OCI-M2 (cell line): ENCODE data around the gene FCGBP.
"Not testable (repeated sequence)": the region's sequence is repeated elsewhere in the genome, so short reads cannot be mapped to it uniquely, and the experiment has no call there.

ENCODE experiments used
- DNase-seq: peaks from one replicate; lab custom pipeline; 2025; ENCODE audit not compliant: unreplicated experiment; lab: John Stamatoyannopoulos, UW

Gene FCGBP

DNA sequence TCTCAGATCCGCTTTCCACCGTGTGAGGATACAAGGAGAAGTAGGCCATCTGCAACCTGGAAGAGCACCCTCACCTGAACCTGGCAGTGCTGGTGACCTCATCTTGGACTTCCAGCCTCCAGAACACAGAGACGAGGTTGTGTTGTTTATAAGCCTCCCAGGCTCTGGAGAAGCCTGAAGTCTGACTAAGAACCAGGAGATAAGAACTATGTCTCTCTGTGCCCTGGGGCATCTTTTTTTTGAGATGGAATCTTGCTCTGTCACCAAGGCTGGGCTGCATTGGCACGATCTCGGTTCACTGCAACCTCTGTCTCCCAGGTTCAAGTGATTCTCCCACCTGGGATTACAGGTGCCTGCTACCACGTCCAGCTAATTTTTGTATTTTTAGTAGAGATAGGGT is 14.5 kb downstream of the FCGBP start:
- DNase-seq: no peak

DNA sequence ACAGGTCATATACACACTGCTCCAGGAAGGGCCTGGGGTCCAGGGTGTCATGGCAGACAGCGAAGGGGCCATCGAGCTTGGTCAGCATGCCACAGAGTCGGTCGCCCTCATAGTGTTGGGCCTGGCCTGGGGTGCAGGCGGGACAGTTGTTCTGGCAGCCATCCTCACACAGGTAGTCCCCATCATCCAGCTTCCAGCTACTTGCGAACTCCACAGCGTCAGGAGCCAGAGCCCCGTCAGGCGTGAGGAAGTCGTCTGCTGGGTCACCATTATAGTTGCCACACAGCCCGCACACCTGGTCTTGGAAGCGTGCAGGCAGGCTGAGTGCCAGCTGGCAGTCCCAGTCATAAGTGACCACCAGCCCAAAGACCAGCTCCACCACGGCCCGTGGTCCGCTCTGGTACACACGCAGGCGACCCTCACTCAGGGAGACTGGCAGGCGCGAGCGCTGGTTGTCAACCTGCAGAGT is 16.2 kb downstream of the FCGBP start:
- no peak for DNase-seq

GRCh38 chr19:39917561-39918182 is 16.8 kb downstream of the FCGBP start:
- DNase-seq: no peak

- DNase-seq: no peak
Measured at GRCh38 chr19:39916851-39917396, 17.5 kb downstream of the FCGBP start.

DNA sequence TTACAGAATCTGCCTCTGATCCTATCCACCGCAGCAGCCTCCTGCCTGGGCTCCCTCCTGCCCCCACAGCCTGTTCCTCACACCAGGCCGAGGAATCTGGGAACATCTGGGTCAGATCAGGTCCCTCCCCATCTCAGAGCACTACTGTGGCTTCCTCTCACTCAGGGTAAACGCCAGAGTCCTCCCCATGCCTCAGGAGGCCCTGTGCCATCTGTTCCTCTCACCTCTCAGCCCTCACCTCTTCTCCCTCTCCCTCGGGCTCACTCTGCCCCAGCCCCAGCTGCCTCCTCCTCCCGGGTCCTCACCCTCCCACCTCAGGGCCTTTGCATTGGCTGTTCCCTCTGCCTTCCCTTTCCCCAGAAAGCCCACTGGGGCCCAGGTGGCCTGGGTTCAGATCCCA is 18.2 kb downstream of the FCGBP start:
- DNase-seq: no peak

- no peak for DNase-seq
Measured at GRCh38 chr19:39915848-39916215, 18.6 kb downstream of the FCGBP start.

- DNase-seq: no peak
Measured at GRCh38 chr19:39915101-39915847, 19.2 kb downstream of the FCGBP start.

- DNase-seq: no peak
Measured at GRCh38 chr19:39913682-39914333, 20.6 kb downstream of the FCGBP start.

- no peak for DNase-seq
Measured at GRCh38 chr19:39908803-39909202, 25.6 kb downstream of the FCGBP start.

DNA sequence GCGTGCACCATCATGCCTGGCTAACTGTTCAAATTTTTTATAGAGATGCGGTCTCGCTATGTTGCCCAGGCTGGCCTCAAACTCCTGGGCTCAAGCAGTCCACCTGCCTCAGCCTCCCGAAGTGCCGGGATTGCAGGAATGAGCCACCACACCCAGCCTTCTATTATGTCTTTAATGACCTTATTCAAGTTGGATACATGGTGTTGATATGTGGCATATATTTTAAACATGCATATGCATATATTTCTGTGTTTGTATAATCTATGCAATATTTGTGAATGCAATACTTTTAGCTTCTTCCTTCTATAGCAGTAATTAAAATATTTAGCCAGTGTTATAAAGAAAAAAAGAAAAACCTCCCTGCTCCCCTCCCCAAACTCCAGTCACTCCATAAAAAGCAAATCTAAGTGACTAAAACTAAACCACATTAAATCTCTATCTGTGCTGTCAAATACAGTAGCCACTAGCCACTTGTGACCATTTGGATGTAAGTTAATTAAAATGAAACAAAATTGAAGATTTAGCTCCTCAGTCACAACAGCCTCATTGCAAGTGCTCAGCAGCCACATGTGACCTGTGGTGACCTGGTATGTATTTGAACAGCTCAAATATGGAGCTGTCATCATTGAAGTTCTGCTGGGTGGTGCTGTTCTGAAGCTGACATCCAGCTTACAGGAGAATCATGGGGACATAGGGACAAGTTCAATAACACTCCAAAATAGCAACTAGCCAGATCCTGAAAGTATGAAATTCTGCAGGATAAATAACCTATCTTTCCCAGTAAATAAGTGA is 27.4 kb downstream of the FCGBP start:
- DNase-seq: no peak

GRCh38 chr19:39906283-39906682 is 28.2 kb downstream of the FCGBP start:
- no peak for DNase-seq

DNA sequence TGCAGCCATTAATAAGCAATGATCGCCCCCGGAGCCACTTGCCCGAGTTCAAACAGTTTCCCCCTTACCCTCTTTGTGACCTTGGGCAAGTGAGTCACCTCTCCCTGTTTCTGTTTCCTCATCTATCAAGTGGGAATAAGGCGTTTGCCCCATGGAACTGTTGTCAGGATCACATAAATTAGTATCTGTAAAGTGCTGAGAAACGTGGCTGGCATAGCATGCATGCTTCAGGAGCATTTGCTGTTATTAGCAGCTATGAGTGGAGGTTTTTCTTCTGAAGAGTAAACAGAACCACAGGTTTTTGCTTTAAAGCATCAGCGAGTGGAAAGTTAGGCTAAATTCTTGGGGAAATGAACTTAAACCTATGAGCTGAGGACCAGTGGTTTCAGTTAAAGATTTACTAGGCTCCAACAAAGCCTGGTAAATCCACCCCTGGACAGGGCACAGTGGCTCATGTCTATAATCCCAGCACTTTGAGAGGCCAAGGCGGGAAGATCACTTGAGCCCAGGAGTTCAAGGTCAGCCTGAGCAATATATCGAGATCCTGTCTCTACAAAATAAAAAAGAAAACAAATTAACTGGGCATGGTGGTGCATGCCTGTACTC is 30.8 kb downstream of the FCGBP start:
- not testable (repeated sequence) for DNase-seq

DNA sequence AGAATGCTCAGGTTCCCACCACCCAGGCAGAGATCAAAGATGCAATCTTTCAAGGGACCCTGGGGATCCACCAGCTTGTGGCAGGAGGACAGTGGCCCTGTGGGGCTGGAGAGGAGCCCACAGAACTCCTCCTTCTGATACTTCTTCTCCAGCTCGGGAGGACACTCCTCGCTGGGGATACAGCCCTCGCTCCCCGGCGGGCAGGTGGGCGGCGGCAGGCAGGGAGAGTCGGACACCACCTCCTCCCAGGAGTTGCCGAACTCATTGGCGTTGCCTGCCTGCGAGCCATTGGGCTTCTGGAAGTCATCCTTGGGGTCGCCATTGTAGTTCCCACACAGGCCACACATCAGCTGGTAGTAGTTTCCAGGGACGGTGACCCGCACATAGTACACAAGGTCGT is 32.1 kb downstream of the FCGBP start:
- DNase-seq: not testable (repeated sequence)

DNA sequence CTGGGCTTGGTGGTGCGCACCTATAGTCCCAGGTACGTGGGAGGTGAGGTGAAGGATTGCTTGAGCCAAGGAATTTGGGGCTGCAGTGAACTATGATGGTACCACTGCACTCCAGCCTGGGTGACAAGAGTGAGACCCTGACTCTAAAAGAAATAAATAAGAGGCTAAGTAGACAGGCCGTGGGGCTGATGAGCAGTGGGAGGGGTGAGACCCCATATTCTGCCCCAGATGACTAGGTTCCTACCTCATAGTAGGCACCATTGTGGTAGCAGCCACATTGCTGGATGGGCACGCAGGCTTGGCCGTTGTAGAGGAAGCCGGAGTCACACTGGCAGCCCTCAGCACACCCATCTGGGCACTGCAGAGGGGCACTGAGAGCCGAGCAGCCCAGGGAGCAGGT is 32.8 kb downstream of the FCGBP start:
- not testable (repeated sequence) for DNase-seq

GRCh38 chr19:39898858-39899257 is 35.6 kb downstream of the FCGBP start:
- DNase-seq: not testable (repeated sequence)

GRCh38 chr19:39897511-39898245 is 36.8 kb downstream of the FCGBP start:
- peak; percentile 84 for DNase-seq

DNA sequence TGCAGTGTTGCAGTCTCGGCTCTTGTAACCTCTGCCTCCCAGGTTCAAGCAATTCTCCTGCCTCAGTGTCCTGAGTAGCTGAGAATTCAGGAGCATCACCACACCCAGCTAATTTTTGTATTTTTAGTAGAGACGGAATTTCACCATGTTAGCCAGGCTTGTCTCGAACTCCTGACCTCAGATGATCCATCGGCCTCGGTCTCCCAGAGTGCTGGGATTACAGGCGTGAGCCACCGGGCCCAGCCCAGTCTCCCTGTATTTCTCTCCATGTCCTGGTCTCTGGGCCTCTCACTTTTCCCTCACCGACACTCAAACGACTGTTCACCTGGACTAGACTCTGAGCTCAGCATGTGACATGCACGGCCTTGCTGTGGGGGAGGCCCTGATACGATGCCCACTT is 39.3 kb downstream of the FCGBP start:
- DNase-seq: not testable (repeated sequence)

- not testable (repeated sequence) for DNase-seq
Measured at GRCh38 chr19:39894236-39894606, 40.2 kb downstream of the FCGBP start.

- DNase-seq: not testable (repeated sequence)
Measured at GRCh38 chr19:39893366-39894235, 40.8 kb downstream of the FCGBP start.
